NCI-H2227 (cell line): ENCODE data around the gene ATP2B2.

Experiments used
- DNase-seq: peaks from one replicate; lab custom pipeline; 2025; ENCODE audit not compliant: unreplicated experiment; lab: John Stamatoyannopoulos, UW

ATP2B2 gene

GRCh38 chr3:10511809-10512494 is 6.6 kb upstream of the ATP2B2 start:
- no peak for DNase-seq

- no peak for DNase-seq
Measured at GRCh38 chr3:10510743-10511432, 5.5 kb upstream of the ATP2B2 start.

- no peak for DNase-seq
Measured at GRCh38 chr3:10510086-10510742, 4.8 kb upstream of the ATP2B2 start.

DNA sequence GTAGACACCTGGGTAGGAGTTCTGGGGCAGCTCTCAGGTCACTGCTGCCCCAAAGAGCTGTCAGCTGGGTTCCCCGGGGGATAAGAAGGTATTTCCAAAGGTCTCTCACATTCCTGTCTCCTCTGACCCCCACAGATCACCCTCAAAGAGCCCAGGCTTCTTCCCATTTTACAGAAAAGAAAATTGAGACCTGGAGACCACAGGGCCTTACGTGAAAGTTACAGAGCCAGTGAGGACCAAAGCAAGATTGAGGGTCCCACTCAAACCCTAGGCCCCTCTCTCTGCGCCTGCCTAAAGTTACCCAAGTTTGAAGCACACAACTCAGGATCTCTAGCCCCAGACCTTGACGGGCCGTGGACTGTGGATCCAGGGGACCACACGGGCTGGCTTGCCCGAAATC is 3.9 kb upstream of the ATP2B2 start:
- no peak for DNase-seq

- DNase-seq: no peak
Measured at GRCh38 chr3:10508619-10509260, 3.4 kb upstream of the ATP2B2 start.

DNA sequence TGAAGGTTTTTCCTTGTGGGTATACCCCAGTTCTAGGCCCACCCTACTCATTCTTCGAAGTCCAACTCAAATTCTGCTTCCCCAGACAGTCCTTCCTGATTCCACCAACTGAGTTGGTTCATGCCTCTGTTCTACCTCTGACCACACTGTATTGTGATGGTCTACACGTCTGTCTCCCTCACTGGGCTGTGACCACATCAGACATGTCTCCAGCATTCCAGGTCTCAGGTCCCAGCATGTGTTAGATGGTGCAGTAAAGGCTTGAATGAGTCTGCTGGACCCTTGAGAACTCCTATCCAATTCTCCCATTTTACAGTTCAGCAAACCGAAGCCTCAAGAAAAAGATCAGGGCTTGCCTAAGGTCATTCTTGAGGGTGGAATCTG is 2.8 kb upstream of the ATP2B2 start:
- DNase-seq: no peak

GRCh38 chr3:10507331-10507730 is 1.9 kb upstream of the ATP2B2 start:
- DNase-seq: no peak

GRCh38 chr3:10506696-10507095 is 1.3 kb upstream of the ATP2B2 start:
- DNase-seq: no peak

GRCh38 chr3:10505791-10506585 is 602 bp upstream of the ATP2B2 start:
- no peak for DNase-seq

- no peak for DNase-seq
Measured at GRCh38 chr3:10504171-10505049, 976 bp downstream of the ATP2B2 start.

- no peak for DNase-seq
Measured at GRCh38 chr3:10503217-10503796, 2.1 kb downstream of the ATP2B2 start.

DNA sequence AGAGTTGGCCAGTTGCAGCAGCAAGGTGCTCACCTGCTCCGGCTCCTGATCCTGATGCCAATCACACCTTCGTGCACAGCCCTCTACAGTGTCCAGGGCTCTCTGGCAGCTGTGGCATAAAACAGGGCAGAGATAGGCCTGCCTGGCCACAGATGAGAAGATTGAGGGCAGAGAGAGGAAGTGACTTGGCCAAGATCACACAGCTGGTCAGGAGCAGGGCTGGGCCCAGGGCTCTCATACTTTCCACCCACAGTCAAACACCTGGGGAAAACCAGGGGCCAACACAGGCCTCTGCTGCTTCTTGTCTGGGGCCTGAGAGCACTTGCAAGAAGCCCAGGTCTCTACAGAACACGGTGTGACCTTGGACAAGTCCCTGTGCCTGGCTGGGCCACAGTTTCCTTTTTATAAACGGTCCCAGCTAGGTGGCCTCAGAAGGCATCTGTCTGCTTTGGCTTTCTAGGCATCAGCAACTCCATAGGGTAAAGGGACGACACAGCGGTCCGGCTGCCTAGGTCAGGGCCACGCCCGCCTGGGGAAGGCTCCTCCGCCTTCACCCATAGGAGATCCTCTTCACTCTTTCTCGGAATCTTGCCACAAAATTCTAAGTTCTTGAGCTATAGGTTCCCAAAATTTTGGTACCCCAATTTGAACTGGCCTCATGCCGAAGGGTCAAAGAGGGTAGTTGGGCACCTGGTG is 3.1 kb downstream of the ATP2B2 start:
- DNase-seq: no peak

GRCh38 chr3:10501664-10502052 is 3.7 kb downstream of the ATP2B2 start:
- DNase-seq: no peak

GRCh38 chr3:10500717-10501663 is 4.4 kb downstream of the ATP2B2 start:
- DNase-seq: no peak

DNA sequence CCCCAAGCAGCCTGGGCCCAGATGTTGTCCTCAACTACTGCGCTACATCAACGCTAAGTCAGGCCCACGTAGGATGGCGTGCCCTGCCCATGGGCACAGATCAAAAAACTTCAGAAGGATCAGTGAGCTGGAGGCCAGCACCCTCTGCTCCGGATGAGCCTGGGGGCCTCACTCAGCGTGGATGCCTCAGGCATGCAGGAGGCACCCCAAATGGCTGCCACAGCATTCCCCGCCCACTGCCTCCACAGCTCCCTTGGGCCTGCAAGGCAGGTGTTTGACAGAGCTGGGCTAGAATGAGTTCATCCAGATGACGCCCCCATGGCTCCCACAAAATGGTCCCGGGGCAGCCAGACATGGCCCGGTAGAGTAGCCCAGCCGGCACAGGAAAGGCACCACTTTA is 7.1 kb downstream of the ATP2B2 start:
- DNase-seq: no peak

DNA sequence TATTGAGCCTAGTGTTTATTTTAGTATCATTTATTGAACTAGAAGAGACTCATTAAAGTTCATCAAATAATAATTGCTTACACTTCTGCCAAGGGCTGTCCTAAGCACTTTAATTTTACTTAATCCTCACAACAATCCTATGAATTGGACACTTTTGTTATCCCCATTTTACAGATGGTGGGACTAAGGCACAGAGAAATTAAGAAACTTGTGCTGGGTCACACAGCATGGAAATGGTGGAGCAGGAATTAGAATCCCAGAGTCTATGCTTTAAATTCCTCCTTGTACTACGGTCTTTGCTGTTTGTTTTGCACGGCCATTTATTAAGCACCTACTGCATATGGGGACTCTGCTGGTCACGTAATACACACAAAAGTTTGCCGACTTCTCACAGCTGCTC is 7.9 kb downstream of the ATP2B2 start:
- no peak for DNase-seq

GRCh38 chr3:10496121-10496863 is 9.1 kb downstream of the ATP2B2 start:
- no peak for DNase-seq
